Activated T-helper 9 cell treated with anti-CD3 and anti-CD28 coated beads, Interleukin-2, amount 50 U/mL, for 16 hours (primary cell): ENCODE data around the gene SMC5.
A peak's percentile ranks its signal among the peaks of the same experiment; 100 is the strongest.
"Not testable (repeated sequence)": the region's sequence is repeated elsewhere in the genome, so short reads cannot be mapped to it uniquely, and the experiment has no call there.

Experiments used
- DNase-seq: peaks from one replicate; pipeline ENCODE4 v3.0.0-alpha.2; 2020; ENCODE audit warnings: low read depth

SMC5 gene

GRCh38 chr9:70258692-70259511 is at the start of gene SMC5:
Gene SMC5 (plus strand): TSS chr9:70258978. CDS start chr9:70259079, 101 bp downstream.
- DNase-seq: peak; percentile 83

GRCh38 chr9:70217029-70217428 is 41.7 kb upstream of the SMC5 start:
- no peak for DNase-seq

GRCh38 chr9:70218767-70219166 is 40.0 kb upstream of the SMC5 start:
- no peak for DNase-seq

GRCh38 chr9:70220216-70220615 is 38.6 kb upstream of the SMC5 start:
- DNase-seq: no peak

GRCh38 chr9:70222354-70222753 is 36.4 kb upstream of the SMC5 start:
- no peak for DNase-seq

- no peak for DNase-seq
These were observed 30.7 kb upstream of the SMC5 start for GRCh38 chr9:70228118-70228517.

- no peak for DNase-seq
These were observed 30.2 kb upstream of the SMC5 start for GRCh38 chr9:70228611-70229010.

- DNase-seq: no peak
These were observed 29.8 kb upstream of the SMC5 start for GRCh38 chr9:70229026-70229425.

GRCh38 chr9:70229579-70229978 is 29.2 kb upstream of the SMC5 start:
- no peak for DNase-seq

GRCh38 chr9:70232476-70232875 is 26.3 kb upstream of the SMC5 start:
- DNase-seq: no peak

GRCh38 chr9:70234208-70234607 is 24.6 kb upstream of the SMC5 start:
- not testable (repeated sequence) for DNase-seq

- not testable (repeated sequence) for DNase-seq
These were observed 12.8 kb upstream of the SMC5 start for GRCh38 chr9:70245952-70246351.

GRCh38 chr9:70250221-70250620 is 8.6 kb upstream of the SMC5 start:
- no peak for DNase-seq

GRCh38 chr9:70255486-70255885 is 3.3 kb upstream of the SMC5 start:
- no peak for DNase-seq

- DNase-seq: no peak
These were observed 2.6 kb upstream of the SMC5 start for GRCh38 chr9:70256123-70256551.

GRCh38 chr9:70257502-70257901 is 1.3 kb upstream of the SMC5 start:
- no peak for DNase-seq

- no peak for DNase-seq
These were observed 637 bp upstream of the SMC5 start for GRCh38 chr9:70257991-70258691.

GRCh38 chr9:70259512-70259802 is 679 bp downstream of the SMC5 start:
- no peak for DNase-seq

- no peak for DNase-seq
These were observed 1.2 kb downstream of the SMC5 start for GRCh38 chr9:70260007-70260443.

GRCh38 chr9:70260606-70261005 is 1.8 kb downstream of the SMC5 start:
- DNase-seq: no peak

GRCh38 chr9:70261131-70261870 is 2.5 kb downstream of the SMC5 start:
- DNase-seq: no peak

- DNase-seq: no peak
These were observed 3.6 kb downstream of the SMC5 start for GRCh38 chr9:70262366-70262765.

- no peak for DNase-seq
These were observed 4.2 kb downstream of the SMC5 start for GRCh38 chr9:70262948-70263347.
